HEK293 (cell line): Measurements from ENCODE around the gene CSRP1.

Experiments used
- EGR2 ChIP-seq: fragments of 450-650 bp; formaldehyde crosslinking; IDR thresholded peaks from 2 replicates; pipeline ENCODE4 v1.5.1; 2016; ENCODE audit warnings: low read depth, missing biosample characterization, missing genetic modification characterization
- HOXA7 ChIP-seq: sonication (generic); formaldehyde crosslinking; IDR thresholded peaks from 2 replicates; pipeline ENCODE4 v1.8.1; 2022; ENCODE audit warnings: missing genetic modification reagents, borderline replicate concordance
- KLF1 ChIP-seq: fragments of 450-650 bp; formaldehyde crosslinking; IDR thresholded peaks from 2 replicates; pipeline ENCODE4 v1.5.1; 2016; ENCODE audit warnings: missing biosample characterization, missing genetic modification characterization
- KLF10 ChIP-seq: fragments of 450-650 bp; IDR thresholded peaks from 2 replicates; pipeline ENCODE4 v1.5.1; 2018; ENCODE audit warnings: missing biosample characterization, mild to moderate bottlenecking, missing genetic modification characterization
- KLF8 ChIP-seq: fragments of 450-650 bp; formaldehyde crosslinking; IDR thresholded peaks from 2 replicates; pipeline ENCODE4 v1.5.1; 2016; ENCODE audit warnings: missing biosample characterization, missing genetic modification characterization
- MYNN ChIP-seq: fragments of 450-650 bp; formaldehyde crosslinking; IDR thresholded peaks from 2 replicates; pipeline ENCODE4 v1.5.1; 2016; ENCODE audit warnings: missing biosample characterization, missing genetic modification characterization, borderline replicate concordance
- YY2 ChIP-seq: fragments of 450-650 bp; formaldehyde crosslinking; IDR thresholded peaks from 2 replicates; pipeline ENCODE4 v1.5.1; 2016; ENCODE audit warnings: missing biosample characterization, missing genetic modification characterization
- ZBTB20 ChIP-seq: fragments of 450-650 bp; formaldehyde crosslinking; IDR thresholded peaks from 2 replicates; pipeline ENCODE4 v1.5.1; 2016; ENCODE audit warnings: missing biosample characterization, missing genetic modification characterization
- ZBTB8A ChIP-seq: fragments of 450-650 bp; formaldehyde crosslinking; IDR thresholded peaks from 2 replicates; pipeline ENCODE4 v1.5.1; 2016; ENCODE audit warnings: missing biosample characterization, missing genetic modification characterization
- ZFP41 ChIP-seq: fragments of 450-650 bp; formaldehyde crosslinking; IDR thresholded peaks from 2 replicates; pipeline ENCODE4 v1.5.1; 2016; ENCODE audit warnings: missing biosample characterization, missing genetic modification characterization, borderline replicate concordance
- ZIC2 ChIP-seq: fragments of 450-650 bp; formaldehyde crosslinking; IDR thresholded peaks from 2 replicates; pipeline ENCODE4 v1.5.1; 2016; ENCODE audit warnings: missing biosample characterization, missing genetic modification characterization
- ZNF133 ChIP-seq: fragments of 450-650 bp; formaldehyde crosslinking; IDR thresholded peaks from 2 replicates; pipeline ENCODE4 v1.5.1; 2016; ENCODE audit warnings: missing biosample characterization, missing genetic modification characterization
- ZNF169 ChIP-seq: fragments of 450-650 bp; formaldehyde crosslinking; IDR thresholded peaks from 2 replicates; pipeline ENCODE4 v1.5.1; 2016; ENCODE audit warnings: missing biosample characterization, missing genetic modification characterization
- ZNF23 ChIP-seq: fragments of 450-650 bp; formaldehyde crosslinking; IDR thresholded peaks from 2 replicates; pipeline ENCODE4 v1.5.1; 2016; ENCODE audit warnings: missing biosample characterization, missing genetic modification characterization, borderline replicate concordance
- ZNF423 ChIP-seq: fragments of 450-650 bp; formaldehyde crosslinking; IDR thresholded peaks from 2 replicates; pipeline ENCODE4 v1.5.1; 2016; ENCODE audit warnings: missing biosample characterization, missing genetic modification characterization
- ZNF48 ChIP-seq: fragments of 450-650 bp; formaldehyde crosslinking; IDR thresholded peaks from 2 replicates; pipeline ENCODE4 v1.5.1; 2016; ENCODE audit warnings: missing biosample characterization, missing genetic modification characterization
- ZNF558 ChIP-seq: fragments of 450-650 bp; formaldehyde crosslinking; IDR thresholded peaks from 2 replicates; pipeline ENCODE4 v1.5.1; 2016; ENCODE audit warnings: missing biosample characterization, missing genetic modification characterization
- ZNF600 ChIP-seq: fragments of 450-650 bp; formaldehyde crosslinking; IDR thresholded peaks from 2 replicates; pipeline ENCODE4 v1.5.1; 2016; ENCODE audit warnings: missing biosample characterization, missing genetic modification characterization
- ZNF624 ChIP-seq: fragments of 450-650 bp; formaldehyde crosslinking; IDR thresholded peaks from 2 replicates; pipeline ENCODE4 v1.5.1; 2017; ENCODE audit warnings: missing biosample characterization, missing genetic modification characterization
- ZNF701 ChIP-seq: fragments of 450-650 bp; formaldehyde crosslinking; IDR thresholded peaks from 2 replicates; pipeline ENCODE4 v1.5.1; 2016; ENCODE audit warnings: missing biosample characterization, missing genetic modification characterization
- ZNF76 ChIP-seq: fragments of 450-650 bp; formaldehyde crosslinking; IDR thresholded peaks from 2 replicates; pipeline ENCODE4; 2016; ENCODE audit warnings: low read depth, missing biosample characterization, missing genetic modification characterization, borderline replicate concordance
- ZNF791 ChIP-seq: fragments of 450-650 bp; formaldehyde crosslinking; IDR thresholded peaks from 2 replicates; pipeline ENCODE4 v1.5.1; 2016; ENCODE audit warnings: missing biosample characterization, missing genetic modification characterization
- TF ChIP-seq, protein P1 (sequence below): fragments of 450-650 bp; formaldehyde crosslinking; IDR thresholded peaks from 2 replicates; pipeline ENCODE4 v1.5.1; 2016; ENCODE audit warnings: missing biosample characterization, missing genetic modification characterization
- TF ChIP-seq, protein P2 (sequence below): fragments of 450-650 bp; formaldehyde crosslinking; conservative IDR thresholded peaks from 2 replicates; pipeline ENCODE4 v1.5.1; 2016; ENCODE audit warnings: low read depth, missing biosample characterization, missing genetic modification characterization
- TF ChIP-seq, protein P3 (sequence below): fragments of 450-650 bp; formaldehyde crosslinking; IDR thresholded peaks from 2 replicates; pipeline ENCODE4 v1.5.0; 2017; ENCODE audit warnings: missing biosample characterization, missing genetic modification characterization, borderline replicate concordance
- TF ChIP-seq, protein P4 (sequence below): fragments of 450-650 bp; formaldehyde crosslinking; IDR thresholded peaks from 2 replicates; pipeline ENCODE4 v1.5.1; 2016; ENCODE audit warnings: missing biosample characterization, missing genetic modification characterization
- TF ChIP-seq, protein P5 (sequence below): fragments of 450-650 bp; formaldehyde crosslinking; IDR thresholded peaks from 2 replicates; pipeline ENCODE4 v1.5.1; 2016; ENCODE audit warnings: missing biosample characterization, missing genetic modification characterization

CSRP1 gene

DNA sequence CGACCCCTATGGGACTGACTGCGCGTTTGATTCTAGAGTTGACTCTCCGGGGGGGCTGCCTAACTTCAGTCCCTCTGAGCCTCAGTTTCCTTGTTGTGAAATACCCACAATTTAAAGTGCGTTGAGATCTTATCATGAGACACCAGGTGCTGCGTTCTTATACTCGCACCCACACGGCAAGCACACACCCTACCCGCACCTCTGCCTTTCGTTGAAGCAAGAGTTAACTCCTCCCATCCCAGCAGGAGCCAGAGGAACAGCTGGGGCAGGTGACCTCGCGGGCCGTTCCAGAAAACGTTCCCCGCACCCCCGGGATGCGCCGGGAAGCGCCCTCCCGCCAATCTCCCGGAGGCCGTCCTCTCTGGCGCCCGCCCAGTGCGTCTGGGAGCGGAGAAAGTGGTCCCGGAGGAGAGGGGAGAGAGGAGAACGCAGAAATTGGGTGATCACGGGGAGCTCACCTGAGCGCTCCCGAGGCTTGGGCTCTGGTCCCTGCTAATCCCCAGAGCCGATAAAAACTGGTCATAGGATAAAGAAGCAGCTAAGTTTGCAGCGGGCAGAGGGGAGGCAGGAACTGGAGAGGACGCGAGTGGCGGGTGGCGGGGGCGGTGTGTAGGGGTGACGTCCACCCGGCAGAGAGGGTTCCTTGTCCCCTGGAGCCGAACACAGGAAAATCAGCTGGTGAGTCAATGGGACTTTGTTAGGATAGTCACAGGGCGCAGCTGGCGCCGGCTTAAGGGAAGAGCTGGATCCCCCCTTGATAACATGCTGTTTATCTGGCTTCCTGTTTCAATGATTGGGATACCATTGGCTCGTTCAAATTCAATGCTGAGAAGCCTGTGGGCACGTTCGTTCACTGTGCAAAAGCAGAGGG, 32.9 kb upstream of the CSRP1 start (continued):
- TF ChIP-seq, protein P1, sequence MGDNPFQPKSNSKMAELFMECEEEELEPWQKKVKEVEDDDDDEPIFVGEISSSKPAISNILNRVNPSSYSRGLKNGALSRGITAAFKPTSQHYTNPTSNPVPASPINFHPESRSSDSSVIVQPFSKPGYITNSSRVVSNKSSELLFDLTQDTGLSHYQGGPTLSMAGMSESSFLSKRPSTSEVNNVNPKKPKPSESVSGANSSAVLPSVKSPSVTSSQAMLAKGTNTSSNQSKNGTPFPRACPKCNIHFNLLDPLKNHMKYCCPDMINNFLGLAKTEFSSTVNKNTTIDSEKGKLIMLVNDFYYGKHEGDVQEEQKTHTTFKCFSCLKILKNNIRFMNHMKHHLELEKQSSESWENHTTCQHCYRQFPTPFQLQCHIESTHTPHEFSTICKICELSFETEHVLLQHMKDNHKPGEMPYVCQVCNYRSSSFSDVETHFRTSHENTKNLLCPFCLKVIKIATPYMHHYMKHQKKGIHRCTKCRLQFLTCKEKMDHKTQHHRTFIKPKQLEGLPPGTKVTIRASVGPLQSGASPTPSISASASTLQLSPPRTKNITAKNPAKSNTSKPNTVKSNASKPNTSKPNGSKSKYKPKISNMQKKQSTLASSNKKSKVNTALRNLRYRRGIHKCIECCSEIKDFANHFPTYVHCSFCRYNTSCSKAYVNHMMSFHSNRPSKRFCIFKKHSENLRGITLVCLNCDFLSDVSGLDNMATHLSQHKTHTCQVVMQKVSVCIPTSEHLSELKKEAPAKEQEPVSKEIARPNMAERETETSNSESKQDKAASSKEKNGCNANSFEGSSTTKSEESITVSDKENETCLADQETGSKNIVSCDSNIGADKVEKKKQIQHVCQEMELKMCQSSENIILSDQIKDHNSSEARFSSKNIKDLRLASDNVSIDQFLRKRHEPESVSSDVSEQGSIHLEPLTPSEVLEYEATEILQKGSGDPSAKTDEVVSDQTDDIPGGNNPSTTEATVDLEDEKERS (tag by site-specific recombination): no peak
- TF ChIP-seq ZIC2 (tag by site-specific recombination): peak; percentile 69; the same call in 1 of the 2 replicates
- TF ChIP-seq, protein P2, sequence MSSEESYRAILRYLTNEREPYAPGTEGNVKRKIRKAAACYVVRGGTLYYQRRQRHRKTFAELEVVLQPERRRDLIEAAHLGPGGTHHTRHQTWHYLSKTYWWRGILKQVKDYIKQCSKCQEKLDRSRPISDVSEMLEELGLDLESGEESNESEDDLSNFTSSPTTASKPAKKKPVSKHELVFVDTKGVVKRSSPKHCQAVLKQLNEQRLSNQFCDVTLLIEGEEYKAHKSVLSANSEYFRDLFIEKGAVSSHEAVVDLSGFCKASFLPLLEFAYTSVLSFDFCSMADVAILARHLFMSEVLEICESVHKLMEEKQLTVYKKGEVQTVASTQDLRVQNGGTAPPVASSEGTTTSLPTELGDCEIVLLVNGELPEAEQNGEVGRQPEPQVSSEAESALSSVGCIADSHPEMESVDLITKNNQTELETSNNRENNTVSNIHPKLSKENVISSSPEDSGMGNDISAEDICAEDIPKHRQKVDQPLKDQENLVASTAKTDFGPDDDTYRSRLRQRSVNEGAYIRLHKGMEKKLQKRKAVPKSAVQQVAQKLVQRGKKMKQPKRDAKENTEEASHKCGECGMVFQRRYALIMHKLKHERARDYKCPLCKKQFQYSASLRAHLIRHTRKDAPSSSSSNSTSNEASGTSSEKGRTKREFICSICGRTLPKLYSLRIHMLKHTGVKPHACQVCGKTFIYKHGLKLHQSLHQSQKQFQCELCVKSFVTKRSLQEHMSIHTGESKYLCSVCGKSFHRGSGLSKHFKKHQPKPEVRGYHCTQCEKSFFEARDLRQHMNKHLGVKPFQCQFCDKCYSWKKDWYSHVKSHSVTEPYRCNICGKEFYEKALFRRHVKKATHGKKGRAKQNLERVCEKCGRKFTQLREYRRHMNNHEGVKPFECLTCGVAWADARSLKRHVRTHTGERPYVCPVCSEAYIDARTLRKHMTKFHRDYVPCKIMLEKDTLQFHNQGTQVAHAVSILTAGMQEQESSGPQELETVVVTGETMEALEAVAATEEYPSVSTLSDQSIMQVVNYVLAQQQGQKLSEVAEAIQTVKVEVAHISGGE (tag by site-specific recombination): peak; percentile 84
- TF ChIP-seq EGR2 (tag by site-specific recombination): peak; percentile 85
- TF ChIP-seq ZNF600 (tag by site-specific recombination): peak; percentile 51; the same call in 1 of the 2 replicates
- TF ChIP-seq ZBTB20 (tag by site-specific recombination): peak; percentile 74
- TF ChIP-seq ZNF48 (tag by site-specific recombination): no peak
- TF ChIP-seq ZNF558 (tag by site-specific recombination): no peak
- TF ChIP-seq MYNN: no peak
- no peak for TF ChIP-seq ZNF169 (tag by site-specific recombination)
- TF ChIP-seq, protein P3, sequence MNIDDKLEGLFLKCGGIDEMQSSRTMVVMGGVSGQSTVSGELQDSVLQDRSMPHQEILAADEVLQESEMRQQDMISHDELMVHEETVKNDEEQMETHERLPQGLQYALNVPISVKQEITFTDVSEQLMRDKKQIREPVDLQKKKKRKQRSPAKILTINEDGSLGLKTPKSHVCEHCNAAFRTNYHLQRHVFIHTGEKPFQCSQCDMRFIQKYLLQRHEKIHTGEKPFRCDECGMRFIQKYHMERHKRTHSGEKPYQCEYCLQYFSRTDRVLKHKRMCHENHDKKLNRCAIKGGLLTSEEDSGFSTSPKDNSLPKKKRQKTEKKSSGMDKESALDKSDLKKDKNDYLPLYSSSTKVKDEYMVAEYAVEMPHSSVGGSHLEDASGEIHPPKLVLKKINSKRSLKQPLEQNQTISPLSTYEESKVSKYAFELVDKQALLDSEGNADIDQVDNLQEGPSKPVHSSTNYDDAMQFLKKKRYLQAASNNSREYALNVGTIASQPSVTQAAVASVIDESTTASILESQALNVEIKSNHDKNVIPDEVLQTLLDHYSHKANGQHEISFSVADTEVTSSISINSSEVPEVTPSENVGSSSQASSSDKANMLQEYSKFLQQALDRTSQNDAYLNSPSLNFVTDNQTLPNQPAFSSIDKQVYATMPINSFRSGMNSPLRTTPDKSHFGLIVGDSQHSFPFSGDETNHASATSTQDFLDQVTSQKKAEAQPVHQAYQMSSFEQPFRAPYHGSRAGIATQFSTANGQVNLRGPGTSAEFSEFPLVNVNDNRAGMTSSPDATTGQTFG: no peak
- TF ChIP-seq ZNF791 (tag by site-specific recombination): no peak
- peak; percentile 14; the same call in 1 of the 2 replicates for TF ChIP-seq KLF10 (tag by site-specific recombination)
- TF ChIP-seq, protein P4, sequence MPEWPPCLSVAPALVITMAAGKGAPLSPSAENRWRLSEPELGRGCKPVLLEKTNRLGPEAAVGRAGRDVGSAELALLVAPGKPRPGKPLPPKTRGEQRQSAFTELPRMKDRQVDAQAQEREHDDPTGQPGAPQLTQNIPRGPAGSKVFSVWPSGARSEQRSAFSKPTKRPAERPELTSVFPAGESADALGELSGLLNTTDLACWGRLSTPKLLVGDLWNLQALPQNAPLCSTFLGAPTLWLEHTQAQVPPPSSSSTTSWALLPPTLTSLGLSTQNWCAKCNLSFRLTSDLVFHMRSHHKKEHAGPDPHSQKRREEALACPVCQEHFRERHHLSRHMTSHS (tag by site-specific recombination): no peak
- no peak; the same call in none of the 2 replicates for TF ChIP-seq ZNF423
- TF ChIP-seq, protein P5, sequence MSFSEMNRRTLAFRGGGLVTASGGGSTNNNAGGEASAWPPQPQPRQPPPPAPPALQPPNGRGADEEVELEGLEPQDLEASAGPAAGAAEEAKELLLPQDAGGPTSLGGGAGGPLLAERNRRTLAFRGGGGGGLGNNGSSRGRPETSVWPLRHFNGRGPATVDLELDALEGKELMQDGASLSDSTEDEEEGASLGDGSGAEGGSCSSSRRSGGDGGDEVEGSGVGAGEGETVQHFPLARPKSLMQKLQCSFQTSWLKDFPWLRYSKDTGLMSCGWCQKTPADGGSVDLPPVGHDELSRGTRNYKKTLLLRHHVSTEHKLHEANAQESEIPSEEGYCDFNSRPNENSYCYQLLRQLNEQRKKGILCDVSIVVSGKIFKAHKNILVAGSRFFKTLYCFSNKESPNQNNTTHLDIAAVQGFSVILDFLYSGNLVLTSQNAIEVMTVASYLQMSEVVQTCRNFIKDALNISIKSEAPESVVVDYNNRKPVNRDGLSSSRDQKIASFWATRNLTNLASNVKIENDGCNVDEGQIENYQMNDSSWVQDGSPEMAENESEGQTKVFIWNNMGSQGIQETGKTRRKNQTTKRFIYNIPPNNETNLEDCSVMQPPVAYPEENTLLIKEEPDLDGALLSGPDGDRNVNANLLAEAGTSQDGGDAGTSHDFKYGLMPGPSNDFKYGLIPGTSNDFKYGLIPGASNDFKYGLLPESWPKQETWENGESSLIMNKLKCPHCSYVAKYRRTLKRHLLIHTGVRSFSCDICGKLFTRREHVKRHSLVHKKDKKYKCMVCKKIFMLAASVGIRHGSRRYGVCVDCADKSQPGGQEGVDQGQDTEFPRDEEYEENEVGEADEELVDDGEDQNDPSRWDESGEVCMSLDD (tag by site-specific recombination): no peak; the same call in 1 of the 2 replicates
- TF ChIP-seq ZNF624: no peak
- TF ChIP-seq ZNF76 (tag by site-specific recombination): peak; percentile 68; the same call in 1 of the 2 replicates
- no peak for TF ChIP-seq YY2 (tag by site-specific recombination)
- no peak for TF ChIP-seq ZNF701 (tag by site-specific recombination)
- no peak for TF ChIP-seq ZNF133 (tag by site-specific recombination)
- TF ChIP-seq ZNF23 (tag by site-specific recombination): no peak
- TF ChIP-seq KLF1 (tag by site-specific recombination): 0 out of 2 replicates have a peak, but pooled peaks have one; percentile 32
- 0 out of 2 replicates have a peak, but pooled peaks have one; percentile 10 for TF ChIP-seq ZBTB8A (tag by site-specific recombination)
- TF ChIP-seq ZFP41 (tag by site-specific recombination): no peak
- no peak; the same call in 1 of the 2 replicates for TF ChIP-seq KLF8
- TF ChIP-seq HOXA7: no peak
